Ishikawa (cell line): Measurements from ENCODE around the gene NSUN4.

Source experiments
- CEBPB ChIP-seq: IDR thresholded peaks from 2 replicates; pipeline ENCODE4 v1.6.1; 2012
- EGR1 ChIP-seq: IDR thresholded peaks from 2 replicates; pipeline ENCODE4 v1.6.1; 2012
- EP300 ChIP-seq: IDR thresholded peaks from 2 replicates; pipeline ENCODE4 v1.6.1; 2012; ENCODE audit warnings: borderline replicate concordance
- FOXM1 ChIP-seq: IDR thresholded peaks from 2 replicates; pipeline ENCODE4 v1.6.1; 2012; ENCODE audit warnings: low read depth, borderline replicate concordance
- MAX ChIP-seq: IDR thresholded peaks from 2 replicates; pipeline ENCODE4 v1.6.1; 2012
- NFIC ChIP-seq: IDR thresholded peaks from 2 replicates; pipeline ENCODE4 v1.6.1; 2012
- RAD21 ChIP-seq: IDR thresholded peaks from 2 replicates; pipeline ENCODE4 v1.6.1; 2012; ENCODE audit warnings: low read depth
- REST ChIP-seq: IDR thresholded peaks from 2 replicates; pipeline ENCODE4 v1.6.1; 2012; ENCODE audit warnings: low read depth, mild to moderate bottlenecking
- TAF1 ChIP-seq: IDR thresholded peaks from 2 replicates; pipeline ENCODE4 v1.6.1; 2012; ENCODE audit warnings: low read depth, mild to moderate bottlenecking
- TEAD4 ChIP-seq: IDR thresholded peaks from 2 replicates; pipeline ENCODE4 v1.6.1; 2012
- YY1 ChIP-seq: IDR thresholded peaks from 2 replicates; pipeline ENCODE4 v1.6.1; 2012; ENCODE audit warnings: low read depth

DNA sequence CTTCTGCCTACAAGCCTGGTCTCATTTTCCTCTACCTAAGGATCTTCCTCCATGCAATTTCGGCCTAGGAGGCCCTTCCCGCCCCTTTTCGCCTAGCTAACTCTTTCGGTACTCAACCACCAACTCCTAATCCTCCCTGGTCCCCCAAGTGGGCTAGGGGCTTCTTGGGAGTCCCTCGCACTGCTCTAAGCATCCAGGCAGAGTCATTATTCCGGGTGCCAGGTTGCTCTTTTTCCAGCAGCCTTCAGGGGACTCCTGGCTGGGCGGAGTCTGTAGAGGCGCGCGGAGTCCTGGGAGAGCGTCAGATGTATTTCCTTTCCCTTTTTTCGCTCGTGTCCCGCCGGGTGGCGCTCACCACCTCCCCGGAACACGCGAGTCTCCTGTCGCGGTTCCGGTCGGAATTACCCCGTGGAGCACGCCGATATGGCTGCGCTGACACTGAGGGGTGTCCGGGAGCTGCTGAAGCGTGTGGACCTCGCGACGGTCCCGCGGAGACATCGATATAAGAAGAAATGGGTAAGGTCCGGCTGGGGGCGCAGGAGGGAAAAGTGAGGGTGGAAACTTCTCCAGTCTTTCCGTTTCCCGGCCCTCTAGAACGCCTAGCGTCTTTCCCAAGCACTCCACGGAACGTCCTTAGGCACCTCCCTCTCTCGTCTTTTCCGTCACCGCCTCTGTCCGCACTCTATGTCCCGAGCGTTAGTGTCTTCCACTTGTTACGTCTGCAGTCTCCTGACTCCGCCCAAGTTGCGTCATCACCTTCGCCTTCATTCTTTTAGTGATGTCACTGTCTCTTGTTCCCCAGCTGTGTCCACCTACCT lies at the start of gene NSUN4:
- TF ChIP-seq EGR1 = no peak
- no peak for TF ChIP-seq EP300
- no peak for TF ChIP-seq FOXM1
- peak; percentile 96 for TF ChIP-seq TAF1
- peak; percentile 12 for TF ChIP-seq CEBPB
- TF ChIP-seq NFIC = peak; percentile 38; the same call in 1 of the 2 replicates
- TF ChIP-seq REST = no peak
- TF ChIP-seq RAD21 = peak; percentile 27; the same call in 1 of the 2 replicates
- peak; percentile 51; the same call in 1 of the 2 replicates for TF ChIP-seq TEAD4
- peak; percentile 93 for TF ChIP-seq MAX
- TF ChIP-seq YY1 = peak; percentile 93
